Measurements from ENCODE around the gene ERRFI1.

The ERRFI1 gene

DNA sequence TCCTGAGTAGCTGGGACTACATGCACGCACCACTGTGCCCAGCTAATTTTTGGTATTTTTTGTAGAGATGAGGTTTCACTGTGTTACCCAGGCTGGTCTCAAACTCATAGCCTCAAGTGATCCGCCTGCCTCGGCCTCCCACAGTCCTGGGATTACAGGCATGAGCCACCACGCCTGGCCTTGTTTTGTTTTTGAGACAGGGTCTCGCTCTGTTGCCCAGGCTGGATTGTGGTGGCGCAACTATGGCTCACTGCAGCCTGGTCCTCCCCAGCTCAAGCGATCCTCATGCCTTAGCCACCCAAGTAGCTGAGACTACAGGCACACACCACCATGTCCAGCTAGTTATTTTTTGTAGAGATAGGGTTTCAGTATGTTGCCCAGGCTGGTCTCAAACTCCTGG is 38.6 kb downstream of the ERRFI1 start:
- TF ChIP-seq, protein P1, sequence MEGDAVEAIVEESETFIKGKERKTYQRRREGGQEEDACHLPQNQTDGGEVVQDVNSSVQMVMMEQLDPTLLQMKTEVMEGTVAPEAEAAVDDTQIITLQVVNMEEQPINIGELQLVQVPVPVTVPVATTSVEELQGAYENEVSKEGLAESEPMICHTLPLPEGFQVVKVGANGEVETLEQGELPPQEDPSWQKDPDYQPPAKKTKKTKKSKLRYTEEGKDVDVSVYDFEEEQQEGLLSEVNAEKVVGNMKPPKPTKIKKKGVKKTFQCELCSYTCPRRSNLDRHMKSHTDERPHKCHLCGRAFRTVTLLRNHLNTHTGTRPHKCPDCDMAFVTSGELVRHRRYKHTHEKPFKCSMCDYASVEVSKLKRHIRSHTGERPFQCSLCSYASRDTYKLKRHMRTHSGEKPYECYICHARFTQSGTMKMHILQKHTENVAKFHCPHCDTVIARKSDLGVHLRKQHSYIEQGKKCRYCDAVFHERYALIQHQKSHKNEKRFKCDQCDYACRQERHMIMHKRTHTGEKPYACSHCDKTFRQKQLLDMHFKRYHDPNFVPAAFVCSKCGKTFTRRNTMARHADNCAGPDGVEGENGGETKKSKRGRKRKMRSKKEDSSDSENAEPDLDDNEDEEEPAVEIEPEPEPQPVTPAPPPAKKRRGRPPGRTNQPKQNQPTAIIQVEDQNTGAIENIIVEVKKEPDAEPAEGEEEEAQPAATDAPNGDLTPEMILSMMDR (IDR thresholded peaks at IDR 0.05; ENCODE audit: low read depth, low read length) = no peak

DNA sequence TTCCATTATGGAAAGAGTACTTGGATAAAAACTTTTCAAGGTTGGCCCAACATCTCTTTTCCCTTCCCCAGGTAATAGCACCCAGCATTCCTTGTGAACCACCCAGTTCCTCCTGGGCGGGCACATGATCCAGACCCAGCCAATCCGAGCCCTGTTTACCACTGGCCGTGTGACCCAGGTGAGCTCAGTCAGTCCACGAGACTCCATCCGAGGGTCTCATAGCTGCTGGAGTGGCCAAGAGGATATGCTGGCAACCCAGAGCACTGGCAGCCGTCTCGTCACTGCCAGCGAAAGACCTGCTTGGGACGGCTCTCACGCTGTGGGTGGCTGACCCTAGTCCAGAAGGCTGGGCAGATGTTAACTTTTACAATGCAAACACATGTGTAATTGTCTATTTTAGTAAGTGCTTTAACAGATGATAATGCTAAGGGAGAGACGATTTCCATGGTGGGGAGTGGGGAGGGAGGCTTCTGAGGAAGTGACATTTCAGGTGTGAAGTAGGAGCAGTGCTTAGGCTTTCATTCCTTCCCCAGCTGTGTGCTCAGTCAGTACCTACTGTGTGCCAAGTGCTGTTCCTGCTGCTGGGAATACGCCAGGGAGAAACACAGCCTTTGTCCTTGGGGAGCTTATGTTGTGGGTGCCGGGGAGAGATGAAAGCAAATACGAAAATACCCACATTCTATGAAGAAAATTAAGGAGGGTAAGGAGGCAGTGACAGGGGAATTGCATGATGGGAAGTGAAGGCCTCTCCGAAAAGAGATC is 40.1 kb downstream of the ERRFI1 start:
- no peak for DNase-seq (ENCODE audit: extremely low read depth, low read depth)
- TF ChIP-seq, protein P1 (IDR thresholded peaks at IDR 0.05; ENCODE audit: low read depth, low read length) = no peak

More for the DNA sequence above, 38.6 kb downstream of the ERRFI1 start:
- no peak for DNase-seq (ENCODE audit: extremely low read depth, low read depth)

DNA sequence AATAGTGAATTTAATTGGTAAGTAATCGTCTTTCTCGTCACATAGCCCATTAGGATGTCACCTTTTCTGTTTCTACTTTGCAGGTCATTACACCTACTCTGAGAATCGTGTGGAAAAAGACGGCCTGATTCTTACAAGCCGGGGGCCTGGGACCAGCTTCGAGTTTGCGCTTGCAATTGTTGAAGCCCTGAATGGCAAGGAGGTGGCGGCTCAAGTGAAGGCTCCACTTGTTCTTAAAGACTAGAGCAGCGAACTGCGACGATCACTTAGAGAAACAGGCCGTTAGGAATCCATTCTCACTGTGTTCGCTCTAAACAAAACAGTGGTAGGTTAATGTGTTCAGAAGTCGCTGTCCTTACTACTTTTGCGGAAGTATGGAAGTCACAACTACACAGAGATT is 41.3 kb downstream of the ERRFI1 start:
- DNase-seq (ENCODE audit: extremely low read depth, low read depth) = no peak
- TF ChIP-seq, protein P1 (IDR thresholded peaks at IDR 0.05; ENCODE audit: low read depth, low read length) = no peak

DNA sequence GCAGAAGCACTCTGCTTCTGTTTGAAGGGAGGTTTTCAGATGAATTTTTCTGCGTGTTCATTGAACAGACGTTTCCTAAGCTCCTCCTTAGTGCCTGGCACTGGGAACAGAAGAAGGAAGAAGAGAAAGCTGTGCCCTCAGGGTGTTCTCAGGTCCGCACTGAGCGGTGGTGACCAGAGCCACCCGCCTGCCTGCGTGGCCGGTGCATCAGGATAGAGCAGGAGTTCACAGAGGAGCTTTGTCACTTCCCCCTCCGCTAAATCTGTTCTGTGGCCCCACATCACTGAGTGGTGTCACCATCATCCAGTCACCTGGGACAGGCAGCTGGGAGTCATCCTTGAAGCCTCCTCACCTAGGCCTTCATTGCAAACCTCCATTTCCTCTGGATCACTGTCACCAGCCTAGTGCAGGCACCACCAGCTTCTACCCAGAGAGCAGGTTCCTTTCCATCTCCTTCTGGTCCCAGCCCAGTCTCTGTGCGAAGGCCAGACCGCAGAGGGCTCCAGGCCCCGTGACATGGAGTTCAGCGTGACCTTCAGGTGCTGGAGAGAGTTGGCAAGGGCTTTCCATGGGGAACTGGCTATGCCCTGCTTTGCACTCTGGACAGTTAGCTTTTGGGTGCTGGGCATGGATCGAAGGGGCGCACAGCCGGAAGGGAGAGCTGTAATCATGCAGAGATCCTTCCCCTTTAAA is 42.9 kb downstream of the ERRFI1 start:
- no peak for DNase-seq (ENCODE audit: extremely low read depth, low read depth)
- TF ChIP-seq, protein P1 (IDR thresholded peaks at IDR 0.05; ENCODE audit: low read depth, low read length) = no peak

DNA sequence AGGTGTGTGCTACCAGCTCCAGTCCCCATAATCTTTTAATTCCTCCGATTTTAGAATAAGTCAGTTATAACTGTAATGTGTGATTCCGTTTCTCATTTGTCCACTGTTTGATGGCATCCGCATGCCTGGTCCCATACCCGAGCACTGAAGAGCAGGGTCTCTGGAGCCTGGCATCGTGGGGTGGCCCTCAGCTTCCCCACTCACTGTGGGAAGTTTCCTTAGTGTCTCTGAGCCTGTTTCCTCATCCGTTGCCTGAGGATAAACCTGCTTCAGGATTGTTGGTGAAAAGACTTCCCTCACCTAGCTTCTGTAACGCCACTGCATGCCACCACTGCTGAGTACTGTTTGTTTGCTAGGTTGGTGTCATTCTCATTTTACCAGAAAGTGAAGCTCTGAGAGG is 45.1 kb downstream of the ERRFI1 start:
- DNase-seq (ENCODE audit: extremely low read depth, low read depth) = no peak
- TF ChIP-seq, protein P1 (IDR thresholded peaks at IDR 0.05; ENCODE audit: low read depth, low read length) = no peak

DNA sequence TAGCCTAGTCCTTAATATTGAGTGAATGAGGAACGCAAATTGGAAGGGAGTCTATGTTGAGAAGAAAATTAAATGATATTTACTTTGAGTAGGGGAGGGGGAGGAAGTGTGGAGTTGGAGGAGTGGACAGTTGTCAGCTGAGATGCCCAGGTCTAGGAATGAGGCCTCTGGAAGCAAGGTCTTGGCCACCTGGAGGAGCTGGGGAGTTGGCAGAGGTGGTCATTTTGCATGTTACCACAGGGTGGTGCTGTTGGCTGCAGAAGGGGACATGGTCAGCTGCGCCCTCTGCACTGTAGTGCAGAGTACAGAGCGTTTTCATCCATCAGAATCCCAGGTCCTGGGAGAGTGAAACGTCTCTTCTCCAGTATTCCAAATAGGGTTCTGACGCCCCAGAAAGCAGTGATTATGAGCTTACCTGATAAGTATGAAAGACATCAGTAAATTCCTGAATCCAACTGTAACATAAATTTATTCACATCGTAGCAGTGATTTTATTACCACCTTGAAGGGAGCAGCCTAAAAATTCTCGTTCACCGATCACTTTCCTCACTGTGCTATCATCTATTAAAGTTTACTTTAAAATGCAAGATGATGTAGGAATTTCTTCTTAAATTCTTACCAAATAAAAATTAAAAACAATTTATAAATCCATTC is 50.8 kb downstream of the ERRFI1 start:
- TF ChIP-seq, protein P1 (IDR thresholded peaks at IDR 0.05; ENCODE audit: low read depth, low read length) = peak; percentile 90
- peak; percentile 28 for DNase-seq (ENCODE audit: extremely low read depth, low read depth)

DNA sequence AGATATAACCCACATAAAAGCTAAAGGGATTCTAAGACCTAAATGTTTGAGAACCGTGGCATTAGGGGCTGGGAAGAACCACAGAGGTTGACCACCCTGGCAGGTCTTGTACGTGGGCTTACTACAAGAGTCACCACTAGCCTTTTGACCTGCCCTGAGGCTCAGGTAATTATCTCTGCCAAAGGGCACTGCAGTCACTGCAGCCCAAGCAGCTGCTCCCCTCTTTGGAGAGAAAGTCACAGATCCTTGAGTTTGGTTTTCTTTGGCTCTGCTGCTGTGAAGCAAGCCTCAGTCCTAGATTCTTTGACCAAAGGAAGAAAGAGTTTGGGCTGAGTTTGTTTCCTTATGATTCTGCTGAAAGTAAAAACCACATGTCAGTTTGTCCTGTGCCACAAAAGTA is 53.0 kb downstream of the ERRFI1 start:
- no peak for DNase-seq (ENCODE audit: extremely low read depth, low read depth)
- TF ChIP-seq, protein P1 (IDR thresholded peaks at IDR 0.05; ENCODE audit: low read depth, low read length) = no peak

All from AG09319 (cell line).